ENCODE results near the gene GTF3A.

Gene GTF3A

DNA sequence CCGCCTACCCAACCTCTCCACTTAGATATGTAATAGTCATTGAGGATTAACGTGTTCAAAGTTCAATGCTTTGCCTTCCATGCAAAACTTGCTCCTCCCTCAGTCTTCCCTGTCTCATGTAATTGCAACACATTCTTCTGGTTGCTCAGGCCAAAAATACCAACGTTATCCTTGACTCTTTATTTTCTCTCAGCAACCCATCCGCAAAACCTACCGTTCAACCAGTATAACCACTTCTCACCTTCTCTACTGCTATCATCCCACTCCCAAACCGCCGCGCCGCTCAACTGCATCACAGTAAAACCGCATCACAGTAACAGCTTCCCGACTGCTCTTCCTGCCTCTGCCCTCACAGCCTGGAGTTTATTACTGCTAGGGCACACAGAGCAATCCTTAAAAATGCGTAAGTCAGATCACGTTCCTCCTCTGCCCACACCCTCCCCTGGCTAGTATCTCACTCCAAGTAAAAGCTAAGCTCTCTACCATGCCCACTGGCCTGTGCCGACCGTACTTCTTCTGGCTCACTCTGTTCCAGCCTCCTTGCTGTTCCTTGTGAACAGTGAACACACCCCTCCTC, 17.7 kb downstream of the GTF3A start:
- TF ChIP-seq, protein P1, sequence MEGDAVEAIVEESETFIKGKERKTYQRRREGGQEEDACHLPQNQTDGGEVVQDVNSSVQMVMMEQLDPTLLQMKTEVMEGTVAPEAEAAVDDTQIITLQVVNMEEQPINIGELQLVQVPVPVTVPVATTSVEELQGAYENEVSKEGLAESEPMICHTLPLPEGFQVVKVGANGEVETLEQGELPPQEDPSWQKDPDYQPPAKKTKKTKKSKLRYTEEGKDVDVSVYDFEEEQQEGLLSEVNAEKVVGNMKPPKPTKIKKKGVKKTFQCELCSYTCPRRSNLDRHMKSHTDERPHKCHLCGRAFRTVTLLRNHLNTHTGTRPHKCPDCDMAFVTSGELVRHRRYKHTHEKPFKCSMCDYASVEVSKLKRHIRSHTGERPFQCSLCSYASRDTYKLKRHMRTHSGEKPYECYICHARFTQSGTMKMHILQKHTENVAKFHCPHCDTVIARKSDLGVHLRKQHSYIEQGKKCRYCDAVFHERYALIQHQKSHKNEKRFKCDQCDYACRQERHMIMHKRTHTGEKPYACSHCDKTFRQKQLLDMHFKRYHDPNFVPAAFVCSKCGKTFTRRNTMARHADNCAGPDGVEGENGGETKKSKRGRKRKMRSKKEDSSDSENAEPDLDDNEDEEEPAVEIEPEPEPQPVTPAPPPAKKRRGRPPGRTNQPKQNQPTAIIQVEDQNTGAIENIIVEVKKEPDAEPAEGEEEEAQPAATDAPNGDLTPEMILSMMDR (IDR thresholded peaks at IDR 0.05; ENCODE audit: low read depth, low read length, missing control alignments): no peak
- DNase-seq (ENCODE audit: low read depth): no peak
- H3K4me3 ChIP-seq (ENCODE audit: low read depth, low read length): no peak overlapping the region
- in situ Hi-C loops (cut with HindIII; ENCODE audit: low sequenced_read_pairs): no loop called here

DNA sequence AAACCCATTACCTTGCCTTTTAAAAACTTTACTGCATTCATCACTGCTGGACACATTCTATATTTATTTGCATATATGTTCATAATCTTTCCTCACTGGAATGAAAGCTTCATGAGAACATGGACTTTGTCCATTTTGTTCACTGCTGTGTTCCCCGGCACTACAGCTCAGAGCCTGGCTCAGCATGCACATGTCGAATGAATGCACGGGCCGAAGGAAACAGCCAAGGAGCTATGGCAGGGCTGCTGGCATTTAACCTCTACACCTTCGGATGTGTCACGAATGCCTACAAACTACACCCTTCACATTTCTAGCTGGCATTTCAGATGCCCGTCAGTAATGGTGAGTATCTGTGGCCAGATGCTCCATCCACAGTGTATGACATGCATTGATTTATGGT, 18.4 kb downstream of the GTF3A start:
- H3K4me3 ChIP-seq (ENCODE audit: low read depth, low read length): no peak overlapping the region
- no peak for DNase-seq (ENCODE audit: low read depth)
- TF ChIP-seq, protein P1 (IDR thresholded peaks at IDR 0.05; ENCODE audit: low read depth, low read length, missing control alignments): no peak
- in situ Hi-C loops (cut with HindIII; ENCODE audit: low sequenced_read_pairs): no loop called here

DNA sequence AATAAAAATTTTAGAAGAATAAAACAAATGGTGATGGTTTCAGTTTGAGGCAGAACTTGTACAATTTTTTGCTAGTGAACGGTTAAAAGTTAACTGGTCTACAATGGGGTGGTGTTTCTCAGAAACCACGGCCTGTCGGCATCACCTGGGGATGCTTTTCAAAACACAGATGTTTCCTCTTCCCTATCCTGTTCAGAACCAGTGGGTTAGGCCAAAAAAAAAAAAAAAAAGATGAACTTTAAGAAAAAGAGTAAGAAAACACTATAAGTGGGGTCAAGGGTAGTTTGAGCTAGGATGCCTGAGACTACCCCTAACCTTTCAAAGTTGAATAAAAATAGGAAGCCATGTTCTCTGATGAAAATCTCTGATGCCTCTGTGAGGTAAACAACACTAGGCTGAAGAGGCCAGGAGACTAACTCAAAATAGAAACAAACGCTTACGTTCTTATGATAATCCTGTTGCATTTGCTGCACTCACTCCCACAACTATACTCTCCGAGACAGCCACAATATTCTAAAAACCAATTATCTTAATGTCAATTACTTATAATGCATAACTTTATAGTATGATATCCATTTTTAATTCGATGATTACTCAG, 22.7 kb downstream of the GTF3A start:
- no peak overlapping the region for H3K4me3 ChIP-seq (ENCODE audit: low read depth, low read length)
- DNase-seq (ENCODE audit: low read depth): no peak
- TF ChIP-seq, protein P1 (IDR thresholded peaks at IDR 0.05; ENCODE audit: low read depth, low read length, missing control alignments): no peak
- in situ Hi-C loops (cut with HindIII; ENCODE audit: low sequenced_read_pairs): no loop called here

GRCh38 chr13:27448308-27448707, 23.9 kb downstream of the GTF3A start:
- no peak overlapping the region for H3K4me3 ChIP-seq (ENCODE audit: low read depth, low read length)
- TF ChIP-seq, protein P1 (IDR thresholded peaks at IDR 0.05; ENCODE audit: low read depth, low read length, missing control alignments): no peak

GRCh38 chr13:27449081-27449603, 24.7 kb downstream of the GTF3A start:
- peak overlapping the region; percentile 94 for H3K4me3 ChIP-seq (ENCODE audit: low read depth, low read length)
- DNase-seq (ENCODE audit: low read depth): no peak
- in situ Hi-C loops (cut with HindIII; ENCODE audit: low sequenced_read_pairs): no loop called here
- TF ChIP-seq, protein P1 (IDR thresholded peaks at IDR 0.05; ENCODE audit: low read depth, low read length, missing control alignments): no peak

More at GRCh38 chr13:27448308-27448707, 23.9 kb downstream of the GTF3A start:
- no peak for DNase-seq (ENCODE audit: low read depth)
- in situ Hi-C loops (cut with HindIII; ENCODE audit: low sequenced_read_pairs): no loop called here

GRCh38 chr13:27449936-27450828, 25.8 kb downstream of the GTF3A start, which contains the start of gene MTIF3:
TSS of gene MTIF3 (minus strand) at chr13:27450564. CDS start at chr13:27440448, 10,116 bp downstream.
- peak; percentile 76 for DNase-seq (ENCODE audit: low read depth)
- in situ Hi-C loops (cut with HindIII; ENCODE audit: low sequenced_read_pairs): no loop called here
- peak within 1 kb of the TSS; percentile 94 for H3K4me3 ChIP-seq (ENCODE audit: low read depth, low read length)
- TF ChIP-seq, protein P1 (IDR thresholded peaks at IDR 0.05; ENCODE audit: low read depth, low read length, missing control alignments): no peak

Data from astrocyte of the cerebellum (primary cell).